Osteoblast (primary cell): ENCODE measurements around the gene SPAG8. TPM values are rescaled to one million over a fixed set of nuclear protein-coding genes. Genes with fewer than 3 reads are reported as not detected.

ENCODE experiments used
- DNase-seq: peaks from one replicate; pipeline ENCODE4 v3.0.0; 2011; ENCODE audit warnings: low spot score, mixed read lengths; ENCODE audit not compliant: insufficient read length; ENCODE audit errors: missing footprints
- H2AFZ ChIP-seq: 2 replicates; pipeline ENCODE4 v1.6.0; 2011; ENCODE audit warnings: mild to moderate bottlenecking, low read length
- H3K27ac ChIP-seq: 2 replicates; pipeline ENCODE4 v1.5.1; 2011; ENCODE audit warnings: mild to moderate bottlenecking, low read depth, low read length, moderate library complexity
- H3K27me3 ChIP-seq: 2 replicates; pipeline ENCODE4 v1.6.0; 2012; ENCODE audit warnings: mild to moderate bottlenecking, control low read depth, inconsistent platforms, low read length, moderate library complexity; ENCODE audit not compliant: insufficient read depth
- H3K36me3 ChIP-seq: 2 replicates; pipeline ENCODE4 v1.5.1; 2011; ENCODE audit warnings: mild to moderate bottlenecking, low read length, control low read depth, moderate library complexity; ENCODE audit not compliant: insufficient read depth
- H3K4me1 ChIP-seq: 2 replicates; pipeline ENCODE4 v1.5.1; 2011; ENCODE audit warnings: mild to moderate bottlenecking, low read length, control low read depth, moderate library complexity; ENCODE audit not compliant: insufficient read depth
- H3K4me2 ChIP-seq: 2 replicates; pipeline ENCODE4 v1.6.0; 2011; ENCODE audit warnings: mild to moderate bottlenecking, low read length; ENCODE audit not compliant: insufficient read depth
- H3K4me3 ChIP-seq: fragments of 200-600 bp; sonication (generic); 3 replicates; pipeline ENCODE4 v1.5.1; 2012; ENCODE audit warnings: mild to moderate bottlenecking, low read length, inconsistent platforms; ENCODE audit not compliant: insufficient read depth
- H3K79me2 ChIP-seq: 2 replicates; pipeline ENCODE4 v1.6.0; 2012; ENCODE audit warnings: mild to moderate bottlenecking, low read length, control low read depth, inconsistent platforms; ENCODE audit not compliant: insufficient read depth
- H3K9me3 ChIP-seq: 2 replicates; pipeline ENCODE4 v1.5.1; 2011; ENCODE audit warnings: low read depth, low read length, control low read depth
- H4K20me1 ChIP-seq: 2 replicates; pipeline ENCODE4 v1.6.0; 2012; ENCODE audit warnings: mild to moderate bottlenecking, low read length, control low read depth; ENCODE audit not compliant: insufficient read depth
- total RNA-seq: library from RNA; depleted of rRNA; stranded (reverse); fragments of >200 nt; gene quantifications from 2 replicates; pipeline ENCODE4 v1.2.3, GENCODE V29; 2012
- TF ChIP-seq, protein P1 (sequence below): IDR thresholded peaks from 2 replicates; pipeline ENCODE4 v1.5.1; 2011; ENCODE audit warnings: mild to moderate bottlenecking, low read depth, low read length, moderate library complexity; ENCODE audit errors: extremely low read depth

Gene SPAG8
- total RNA-seq, 1 donor: 2.2 TPM

- Histone ChIP-seq H2AFZ (no peak overlapping the region), H3K36me3 (peaks cover 2% of the 10 kb centered on the region), H3K9me3 (no peaks in the 10 kb centered on the region), H3K79me2 (no peaks in the 10 kb centered on the region), H3K4me3 (no peak overlapping the region), H3K27ac (no peak overlapping the region), H3K4me2 (no peak overlapping the region), H4K20me1 (no peaks in the 10 kb centered on the region), H3K4me1 (no peaks in the 10 kb centered on the region), H3K27me3 (no peaks in the 10 kb centered on the region)
- TF ChIP-seq, protein P1, sequence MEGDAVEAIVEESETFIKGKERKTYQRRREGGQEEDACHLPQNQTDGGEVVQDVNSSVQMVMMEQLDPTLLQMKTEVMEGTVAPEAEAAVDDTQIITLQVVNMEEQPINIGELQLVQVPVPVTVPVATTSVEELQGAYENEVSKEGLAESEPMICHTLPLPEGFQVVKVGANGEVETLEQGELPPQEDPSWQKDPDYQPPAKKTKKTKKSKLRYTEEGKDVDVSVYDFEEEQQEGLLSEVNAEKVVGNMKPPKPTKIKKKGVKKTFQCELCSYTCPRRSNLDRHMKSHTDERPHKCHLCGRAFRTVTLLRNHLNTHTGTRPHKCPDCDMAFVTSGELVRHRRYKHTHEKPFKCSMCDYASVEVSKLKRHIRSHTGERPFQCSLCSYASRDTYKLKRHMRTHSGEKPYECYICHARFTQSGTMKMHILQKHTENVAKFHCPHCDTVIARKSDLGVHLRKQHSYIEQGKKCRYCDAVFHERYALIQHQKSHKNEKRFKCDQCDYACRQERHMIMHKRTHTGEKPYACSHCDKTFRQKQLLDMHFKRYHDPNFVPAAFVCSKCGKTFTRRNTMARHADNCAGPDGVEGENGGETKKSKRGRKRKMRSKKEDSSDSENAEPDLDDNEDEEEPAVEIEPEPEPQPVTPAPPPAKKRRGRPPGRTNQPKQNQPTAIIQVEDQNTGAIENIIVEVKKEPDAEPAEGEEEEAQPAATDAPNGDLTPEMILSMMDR: no peak
- DNase-seq: no peak
Observed at GRCh38 chr9:35854091-35854762, 42.2 kb upstream of the SPAG8 start.

DNA sequence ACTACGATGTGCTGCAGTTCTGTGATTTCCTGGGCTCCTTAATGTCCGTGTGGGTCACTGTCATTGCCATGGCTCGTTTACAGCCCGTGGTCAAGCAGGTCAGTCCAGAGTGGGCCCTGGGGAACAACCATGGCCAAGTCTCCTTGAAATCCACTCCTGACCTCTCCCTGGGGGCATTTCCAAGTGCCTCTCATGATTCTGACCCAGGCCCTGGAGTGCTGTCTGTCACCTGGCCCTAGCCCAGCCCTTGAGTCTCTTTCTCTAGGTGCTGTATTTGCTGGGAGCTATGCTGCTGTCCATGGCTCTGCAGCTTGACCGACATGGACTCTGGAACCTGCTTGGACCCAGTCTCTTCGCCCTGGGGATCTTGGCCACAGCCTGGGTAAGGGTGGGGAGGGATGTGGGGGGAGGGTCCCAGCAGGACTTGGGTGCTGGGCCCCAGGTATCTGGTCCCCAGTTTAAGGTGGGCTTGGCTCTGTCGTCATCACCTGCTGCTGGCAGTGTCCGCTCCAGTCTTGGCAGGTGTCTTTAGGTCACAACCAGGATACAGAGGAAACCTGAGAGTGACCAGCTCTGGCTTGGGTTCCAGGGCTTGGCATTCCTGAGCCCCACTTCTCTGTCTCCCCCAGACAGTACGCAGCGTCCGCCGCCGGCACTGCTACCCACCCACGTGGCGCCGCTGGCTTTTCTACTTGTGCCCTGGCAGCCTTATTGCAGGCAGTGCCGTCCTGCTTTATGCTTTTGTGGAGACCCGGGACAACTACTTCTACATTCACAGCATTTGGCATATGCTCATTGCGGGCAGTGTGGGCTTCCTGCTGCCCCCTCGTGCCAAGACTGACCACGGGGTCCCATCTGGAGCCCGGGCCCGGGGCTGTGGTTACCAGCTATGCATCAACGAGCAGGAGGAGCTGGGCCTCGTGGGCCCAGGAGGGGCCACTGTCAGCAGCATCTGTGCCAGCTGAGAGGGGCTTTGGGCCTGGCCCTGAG lies 41.1 kb upstream of the SPAG8 start:
- Histone ChIP-seq H4K20me1 (no peaks in the 10 kb centered on the region), H3K4me3 (no peak overlapping the region), H3K27me3 (no peaks in the 10 kb centered on the region), H3K36me3 (peaks cover 2% of the 10 kb centered on the region), H2AFZ (no peak overlapping the region), H3K4me1 (peaks cover 3% of the 10 kb centered on the region), H3K4me2 (no peak overlapping the region), H3K27ac (no peak overlapping the region), H3K79me2 (no peaks in the 10 kb centered on the region), H3K9me3 (no peaks in the 10 kb centered on the region)
- no peak for DNase-seq
- TF ChIP-seq, protein P1: no peak

- no peaks in the 10 kb centered on the region for H4K20me1 ChIP-seq
- peaks cover 2% of the 10 kb centered on the region for H3K36me3 ChIP-seq
- H3K4me1 ChIP-seq: peaks cover 12% of the 10 kb centered on the region
- no peak overlapping the region for H3K4me2 ChIP-seq
- no peaks in the 10 kb centered on the region for H3K79me2 ChIP-seq
- no peak overlapping the region for H3K4me3 ChIP-seq
- H3K27ac ChIP-seq: no peak overlapping the region
- no peak for DNase-seq
- no peaks in the 10 kb centered on the region for H3K9me3 ChIP-seq
- no peak overlapping the region for H2AFZ ChIP-seq
- H3K27me3 ChIP-seq: no peaks in the 10 kb centered on the region
- TF ChIP-seq, protein P1: no peak
Observed at GRCh38 chr9:35852267-35852815, 40.3 kb upstream of the SPAG8 start.
